Measurements from ENCODE around the gene HAUS3. TPM values are rescaled to one million over a fixed set of nuclear protein-coding genes. Genes with fewer than 3 reads are reported as not detected.

The HAUS3 gene
- total RNA-seq, 1 experiment from 2014 or later = 11.9 TPM

- ChIA-PET POLR2A (no interaction called here), CTCF (interaction anchor here (0.9 kb wide), 1 partner anchor 175 kb away, joined by 3 read pairs; no protein-coding TSS in a partner anchor)
- Mint-ChIP-seq H3K4me3 (no peak overlapping the region), H3K9me3 (no peaks in the 10 kb centered on the region), H3K27ac (no peak overlapping the region), H3K27me3 (ENCODE audit: low read depth) (peaks cover 7% of the 10 kb centered on the region), H3K4me1 (peaks cover 9% of the 10 kb centered on the region), H3K36me3 (no peaks in the 10 kb centered on the region)
- no peak for ATAC-seq
- DNase-seq (ENCODE audit: low spot score) = no peak
- TF ChIP-seq ATF2 (CRISPR knock-in tag; IDR thresholded peaks at IDR 0.05; ENCODE audit: borderline replicate concordance, low read depth) (no peak), ZNF219 (CRISPR knock-in tag; IDR thresholded peaks at IDR 0.05; ENCODE audit: borderline replicate concordance) (no peak), FOXP4 (CRISPR knock-in tag; IDR thresholded peaks at IDR 0.05) (no peak), ZNF138 (CRISPR knock-in tag; conservative IDR thresholded peaks at IDR 0.05) (no peak), HMGA2 (CRISPR knock-in tag; IDR thresholded peaks at IDR 0.05) (no peak), ERG (CRISPR knock-in tag; IDR thresholded peaks at IDR 0.05) (no peak), IRF1 (CRISPR knock-in tag; IDR thresholded peaks at IDR 0.05) (no peak), ZNF532 (CRISPR knock-in tag; IDR thresholded peaks at IDR 0.05; ENCODE audit: borderline replicate concordance) (no peak), GABPB1 (CRISPR knock-in tag; IDR thresholded peaks at IDR 0.05) (no peak), JUN (CRISPR knock-in tag; IDR thresholded peaks at IDR 0.05) (no peak), E2F1 (CRISPR knock-in tag; IDR thresholded peaks at IDR 0.05) (no peak), PREB (CRISPR knock-in tag; IDR thresholded peaks at IDR 0.05; ENCODE audit: borderline replicate concordance) (no peak)
These were observed 24.3 kb upstream of the HAUS3 start for GRCh38 chr4:2266181-2266580.

Data from WTC11 (cell line).